ENCODE data around the gene BAZ1B. TPM values are rescaled to one million over a fixed set of nuclear protein-coding genes. Genes with fewer than 3 reads are reported as not detected.
A peak's percentile ranks its signal among the peaks of the same experiment; 100 is the strongest.
"Not testable (repeated sequence)": the region's sequence is repeated elsewhere in the genome, so short reads cannot be mapped to it uniquely, and the experiment has no call there.

The BAZ1B gene
- polyA plus RNA-seq, 12 donors = 48.5 to 62.8 (median 55.3) TPM; not detected in 1

GRCh38 chr7:73429215-73429614, 92.9 kb downstream of the BAZ1B start:
- no peak for DNase-seq

GRCh38 chr7:73427902-73428787, 93.9 kb downstream of the BAZ1B start:
- no peak for DNase-seq

GRCh38 chr7:73426016-73426415, 96.1 kb downstream of the BAZ1B start:
- DNase-seq = no peak

- DNase-seq = no peak
Measured at GRCh38 chr7:73425356-73425983, 96.6 kb downstream of the BAZ1B start.

- no peak for DNase-seq
Measured at GRCh38 chr7:73424489-73424885, 97.6 kb downstream of the BAZ1B start.

- no peak for DNase-seq
Measured at GRCh38 chr7:73423519-73424488, 98.3 kb downstream of the BAZ1B start.

- not testable (repeated sequence) for DNase-seq
Measured at GRCh38 chr7:73420610-73421009, 101.5 kb downstream of the BAZ1B start.

- DNase-seq = not testable (repeated sequence)
Measured at GRCh38 chr7:73420016-73420415, 102.1 kb downstream of the BAZ1B start.

- DNase-seq = no peak
Measured at GRCh38 chr7:73418113-73418703, 103.9 kb downstream of the BAZ1B start.

GRCh38 chr7:73410541-73411131, 111.5 kb downstream of the BAZ1B start:
- not testable (repeated sequence) for DNase-seq

GRCh38 chr7:73404860-73405259, 117.2 kb downstream of the BAZ1B start:
- not testable (repeated sequence) for DNase-seq

- peak; percentile 85 for DNase-seq
Measured at GRCh38 chr7:73399185-73400050, 122.7 kb downstream of the BAZ1B start.

- DNase-seq = peak; percentile 62
Measured at GRCh38 chr7:73397521-73398281, 124.4 kb downstream of the BAZ1B start.

- DNase-seq = no peak
Measured at GRCh38 chr7:73395538-73396503, 126.3 kb downstream of the BAZ1B start.

GRCh38 chr7:73394422-73394821, 127.7 kb downstream of the BAZ1B start:
- DNase-seq = no peak

- no peak for DNase-seq
Measured at GRCh38 chr7:73391396-73391795, 130.7 kb downstream of the BAZ1B start.
